B cell (primary cell): ENCODE measurements around the gene AUTS2. TPM values are rescaled to one million over a fixed set of nuclear protein-coding genes. Genes with fewer than 3 reads are reported as not detected.

Experiments
- ATAC-seq: fragments of 200-7000 bp; cut with Tn5 transposase; one replicate; pipeline ENCODE4 v1.10.0; 2021; ENCODE audit warnings: low read depth, mild to moderate bottlenecking, moderate number of reproducible peaks, moderate library complexity
- CTCF ChIA-PET: fragments of 350-600 bp; sonication (Branson Sonifier 250); formaldehyde crosslinking; loops from one replicate; lab custom pipeline; 2021; ENCODE audit warnings: antibody characterized with exemption, inconsistent platforms; lab: Charles Lee
- POLR2A ChIA-PET: fragments of 350-600 bp; sonication (Branson Sonifier 250); formaldehyde crosslinking; loops from one replicate; lab custom pipeline; 2021; ENCODE audit warnings: antibody characterized with exemption; lab: Charles Lee
- DNase-seq: peaks from one replicate; pipeline ENCODE4 v3.0.0; 2013
- H2AFZ ChIP-seq: 2 replicates; pipeline ENCODE4 v1.6.1; 2012; ENCODE audit warnings: mild to moderate bottlenecking, low read depth, low read length; ENCODE audit not compliant: insufficient read depth, poor library complexity, severe bottlenecking
- H3K27ac ChIP-seq, 2 donors: 1 replicate in 1 of 2; 2 replicates in 1 of 2; pipeline ENCODE4 v1.5.1; 2012 to 2013; ENCODE audit warnings: low read length in 2 of 2, mild to moderate bottlenecking in 2 of 2, moderate library complexity in 1 of 2
- H3K27me3 ChIP-seq, 4 experiments: fragments of 200-600 bp in 1 of 4; sonication (generic) in 1 of 4; replicated peaks in 1 of 4; 1 replicate in 2 of 4; 2 replicates in 2 of 4; pipeline versions ENCODE4 v1.6.1 to v1.7.0; 2013 to 2016; ENCODE audit warnings: low read length in 3 of 4, mild to moderate bottlenecking in 2 of 4, mixed read lengths in 1 of 4, moderate library complexity in 1 of 4; ENCODE audit not compliant: insufficient read depth in 4 of 4, control insufficient read depth in 3 of 4; ENCODE audit errors: control extremely low read depth in 1 of 4
- H3K36me3 ChIP-seq, 2 experiments: replicated peaks in 1 of 2; 1 replicate in 1 of 2; 2 replicates in 1 of 2; pipeline versions ENCODE4 v1.6.1 to v1.7.1; 2013; ENCODE audit warnings: low read length in 1 of 2; ENCODE audit not compliant: insufficient read depth in 2 of 2, control insufficient read depth in 1 of 2; ENCODE audit errors: control extremely low read depth in 1 of 2, extremely low read depth in 1 of 2
- H3K4me1 ChIP-seq, 2 donors: fragments of 200-600 bp in 1 of 2; sonication (generic) in 1 of 2; 1 replicate in 1 of 2; 2 replicates in 1 of 2; pipeline versions ENCODE4 v1.5.1 to v1.6.1; 2013 to 2017; ENCODE audit warnings: low read length in 2 of 2; ENCODE audit not compliant: control insufficient read depth in 2 of 2, insufficient read depth in 2 of 2
- H3K4me2 ChIP-seq: replicated peaks from 2 replicates; pipeline ENCODE3; 2012; ENCODE audit warnings: mild to moderate bottlenecking, low read depth, low read length; ENCODE audit not compliant: poor library complexity, severe bottlenecking
- H3K4me3 ChIP-seq, 5 experiments: fragments of 200-600 bp in 1 of 5; sonication (generic) in 1 of 5; 1 replicate in 3 of 5; 2 replicates in 2 of 5; pipeline versions ENCODE4 v1.5.1 to v1.7.0; 2011 to 2016; ENCODE audit warnings: low read length in 4 of 5, mild to moderate bottlenecking in 4 of 5, low read depth in 2 of 5, control low read depth in 1 of 5, moderate library complexity in 1 of 5; ENCODE audit not compliant: insufficient read depth in 1 of 5; ENCODE audit errors: control extremely low read depth in 1 of 5, extremely low read depth in 1 of 5
- H3K79me2 ChIP-seq: fragments of 200-600 bp; sonication (generic); one replicate; pipeline ENCODE4 v1.6.0; 2016; ENCODE audit warnings: low read length; ENCODE audit not compliant: control insufficient read depth, insufficient read depth
- H3K9ac ChIP-seq: fragments of 200-600 bp; sonication (generic); 2 replicates; pipeline ENCODE4 v1.6.1; 2017; ENCODE audit warnings: mild to moderate bottlenecking, low read length, moderate library complexity
- H3K9me3 ChIP-seq, 3 donors: one replicate each; pipeline versions ENCODE4 v1.6.1 to v1.7.1; 2013; ENCODE audit warnings: low read length in 2 of 3; ENCODE audit not compliant: control insufficient read depth in 2 of 3, insufficient read depth in 1 of 3; ENCODE audit errors: control extremely low read depth in 1 of 3
- H4K20me1 ChIP-seq: 2 replicates; pipeline ENCODE4 v1.6.0; 2012; ENCODE audit warnings: mild to moderate bottlenecking, low read length; ENCODE audit not compliant: insufficient read depth, control insufficient read depth, poor library complexity, severe bottlenecking
- H3K27ac Mint-ChIP-seq: one replicate; pipeline ENCODE4 v1.8.0; 2021; ENCODE audit warnings: mixed read lengths
- H3K27me3 Mint-ChIP-seq: one replicate; pipeline ENCODE4 v1.8.0; 2021; ENCODE audit warnings: mixed read lengths
- H3K4me1 Mint-ChIP-seq: one replicate; pipeline ENCODE4 v1.8.0; 2021; ENCODE audit warnings: mixed read lengths
- H3K4me3 Mint-ChIP-seq: one replicate; pipeline ENCODE4 v1.8.0; 2021; ENCODE audit warnings: mixed read lengths
- H3K9me3 Mint-ChIP-seq: one replicate; pipeline ENCODE4 v1.8.0; 2022; ENCODE audit warnings: mixed read lengths; ENCODE audit not compliant: insufficient read depth
- EZH2 ChIP-seq: IDR thresholded peaks from 2 replicates; pipeline ENCODE4 v1.6.1; 2012; ENCODE audit warnings: borderline replicate concordance, low read depth, mild to moderate bottlenecking, moderate library complexity, low read length; ENCODE audit not compliant: insufficient read depth, poor library complexity, severe bottlenecking
- WGBS: methylation state at CpG from one replicate; pipeline ENCODE4 v1.1.5; 2013; ENCODE audit warnings: missing lambda C conversion rate; ENCODE audit not compliant: insufficient coverage; 5-methylcytosine and 5-hydroxymethylcytosine counted together
- intact Hi-C: fragments of 100-400 bp; cut with micrococcal nuclease; formaldehyde crosslinking; loops from one replicate; pipeline ENCODE4 v1.10.0; 2022
- polyA plus RNA-seq: library from polyadenylated mRNA; depleted of rRNA; stranded (reverse); fragments of >200 nt; gene quantifications from 2 replicates; pipeline ENCODE4 v1.2.3, GENCODE V29; 2012
- total RNA-seq, 2 donors: library from RNA; stranded (reverse); fragments of 120-200 nt in 1 of 2; gene quantifications; 1 replicate in 1 of 2; 2 replicates in 1 of 2; pipeline versions ENCODE4 v1.2.3 to v1.2.4, GENCODE V29; 2013 to 2022
- TF ChIP-seq, protein P1 (sequence below): fragments of 200-600 bp; IDR thresholded peaks from one replicate; pipeline ENCODE4 v1.8.0; 2022; ENCODE audit warnings: antibody characterized with exemption, mild to moderate bottlenecking

Gene AUTS2
- total and polyA plus RNA-seq, 2 donors (not counting 1 experiment from before 2014, with no cell fraction given) = 22.3 to 35.0 TPM

DNA sequence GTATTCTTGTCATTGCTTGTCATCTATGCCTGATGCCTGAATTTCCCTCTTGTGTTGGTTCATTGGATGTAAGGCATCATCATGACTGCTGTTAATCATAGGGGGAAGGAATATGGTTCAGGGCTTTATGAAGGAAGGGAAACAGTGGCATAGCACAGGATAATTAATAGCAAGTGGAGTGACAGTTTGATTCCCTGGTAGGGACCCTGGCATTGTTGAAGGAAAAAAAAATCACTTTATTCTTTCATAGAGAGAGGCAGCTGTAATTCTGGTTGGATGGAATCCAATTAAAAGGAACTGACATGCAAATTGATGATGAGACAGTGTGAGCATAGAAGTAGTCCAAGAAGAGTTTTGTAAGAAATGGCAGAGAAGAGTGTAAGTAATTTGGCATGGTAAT lies 121.4 kb downstream of the AUTS2 start:
- no peak overlapping the region for H3K27ac Mint-ChIP-seq
- ATAC-seq = no peak
- no peaks in the 10 kb centered on the region for H3K27me3 ChIP-seq
- H3K4me3 Mint-ChIP-seq = no peak overlapping the region
- no peak overlapping the region for H3K27ac ChIP-seq
- H3K4me1 Mint-ChIP-seq = no peaks in the 10 kb centered on the region
- ChIA-PET POLR2A (no interaction called here), CTCF (interaction anchor here (1.5 kb wide), 1 partner anchor 8 kb away, joined by 3 read pairs; no protein-coding TSS in a partner anchor)
- intact Hi-C loops = no loop called here
- H3K27me3 Mint-ChIP-seq = no peaks in the 10 kb centered on the region
- H3K36me3 ChIP-seq = no peaks in the 10 kb centered on the region
- peaks cover 0 to 6% of the 10 kb centered on the region in 2 donors for H3K4me1 ChIP-seq
- H3K9ac ChIP-seq = no peak overlapping the region
- H3K9me3 ChIP-seq = no peaks in the 10 kb centered on the region
- H3K4me3 ChIP-seq = no peak overlapping the region
- no peak for DNase-seq
- no peaks in the 10 kb centered on the region for H3K9me3 Mint-ChIP-seq
- H4K20me1 ChIP-seq = no peaks in the 10 kb centered on the region
- no peaks in the 10 kb centered on the region for H3K79me2 ChIP-seq
- no peak overlapping the region for H2AFZ ChIP-seq
- no peak for TF ChIP-seq EZH2
- TF ChIP-seq, protein P1, sequence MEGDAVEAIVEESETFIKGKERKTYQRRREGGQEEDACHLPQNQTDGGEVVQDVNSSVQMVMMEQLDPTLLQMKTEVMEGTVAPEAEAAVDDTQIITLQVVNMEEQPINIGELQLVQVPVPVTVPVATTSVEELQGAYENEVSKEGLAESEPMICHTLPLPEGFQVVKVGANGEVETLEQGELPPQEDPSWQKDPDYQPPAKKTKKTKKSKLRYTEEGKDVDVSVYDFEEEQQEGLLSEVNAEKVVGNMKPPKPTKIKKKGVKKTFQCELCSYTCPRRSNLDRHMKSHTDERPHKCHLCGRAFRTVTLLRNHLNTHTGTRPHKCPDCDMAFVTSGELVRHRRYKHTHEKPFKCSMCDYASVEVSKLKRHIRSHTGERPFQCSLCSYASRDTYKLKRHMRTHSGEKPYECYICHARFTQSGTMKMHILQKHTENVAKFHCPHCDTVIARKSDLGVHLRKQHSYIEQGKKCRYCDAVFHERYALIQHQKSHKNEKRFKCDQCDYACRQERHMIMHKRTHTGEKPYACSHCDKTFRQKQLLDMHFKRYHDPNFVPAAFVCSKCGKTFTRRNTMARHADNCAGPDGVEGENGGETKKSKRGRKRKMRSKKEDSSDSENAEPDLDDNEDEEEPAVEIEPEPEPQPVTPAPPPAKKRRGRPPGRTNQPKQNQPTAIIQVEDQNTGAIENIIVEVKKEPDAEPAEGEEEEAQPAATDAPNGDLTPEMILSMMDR = no peak
- no peak overlapping the region for H3K4me2 ChIP-seq

DNA sequence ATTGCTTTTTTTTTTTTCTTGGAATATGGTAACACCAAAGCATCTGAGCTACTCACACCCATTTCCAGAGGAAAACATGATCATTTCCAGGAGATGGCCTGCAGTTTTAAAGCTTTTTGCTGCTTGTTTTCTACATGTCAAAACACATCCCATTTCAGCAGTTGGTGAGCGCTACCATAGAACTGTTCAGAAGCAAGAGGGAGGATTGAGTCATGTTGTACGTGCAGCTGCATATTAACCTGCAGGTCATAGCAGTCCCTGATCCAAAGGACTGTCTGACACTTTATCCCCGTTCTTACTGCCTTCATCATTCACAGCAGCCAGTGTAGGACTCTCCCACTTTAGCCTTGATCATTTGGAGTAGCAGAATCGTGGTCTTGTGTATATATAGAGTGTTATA lies 124.6 kb downstream of the AUTS2 start:
- CTCF ChIA-PET = interaction anchor here (1.4 kb wide), 1 partner anchor 20 kb away, joined by 3 read pairs; no protein-coding TSS in a partner anchor
- no peak overlapping the region for H3K4me3 Mint-ChIP-seq

More for the DNA sequence above, 124.6 kb downstream of the AUTS2 start:
- Histone ChIP-seq H4K20me1 (no peaks in the 10 kb centered on the region), H3K4me2 (no peak overlapping the region), H3K79me2 (no peaks in the 10 kb centered on the region), H3K36me3 (no peaks in the 10 kb centered on the region), H3K4me1 (peaks cover under 1 to 9% of the 10 kb centered on the region in 2 donors), H3K9me3 (peaks cover 0 to 4% (median 2%) of the 10 kb centered on the region in 3 donors), H3K27ac (no peak overlapping the region), H3K9ac (no peak overlapping the region), H2AFZ (no peak overlapping the region), H3K4me3 (no peak overlapping the region), H3K27me3 (no peaks in the 10 kb centered on the region)
- no peak for DNase-seq
- TF ChIP-seq, protein P1 = no peak
- no peak for TF ChIP-seq EZH2
- Mint-ChIP-seq H3K27ac (no peak overlapping the region), H3K9me3 (no peaks in the 10 kb centered on the region), H3K4me1 (peaks cover 7% of the 10 kb centered on the region), H3K27me3 (no peaks in the 10 kb centered on the region)
- intact Hi-C loops = no loop called here
- ATAC-seq = no peak
- 100% methylated on average over 1 of the region's 4 CpGs for WGBS
- POLR2A ChIA-PET = interaction anchor here (0.6 kb wide), 1 partner anchor 822 kb away, joined by 5 read pairs; no protein-coding TSS in a partner anchor
